Measurements from ENCODE around the gene EPB41L4B. TPM values are rescaled to one million over a fixed set of nuclear protein-coding genes. Genes with fewer than 3 reads are reported as not detected.
A peak's percentile ranks its signal among the peaks of the same experiment; 100 is the strongest.

The EPB41L4B gene
- total and polyA plus RNA-seq, 2 of the 4 experiments (the other 2 are of a cell fraction) = 0.36 to 0.54 TPM

- Histone ChIP-seq H4K5ac (ENCODE audit: low read depth, low read length) (no peak overlapping the region), H3K14ac (replicated peaks; ENCODE audit: low read depth, low read length) (peak overlapping the region; percentile 14; the same call in 1 of the 2 replicates), H2BK20ac (ENCODE audit: low read depth, low read length) (peak overlapping the region; percentile 26; the same call in 1 of the 2 replicates), H2AK5ac (ENCODE audit: low read depth, low read length) (no peak overlapping the region), H3K79me1 (ENCODE audit: low read depth in 1 of 2, low read length in 2 of 2) (no peaks in the 10 kb centered on the region), H2BK5ac (ENCODE audit: low read depth, low read length, poor library complexity, severe bottlenecking) (peak overlapping the region; percentile 7), H4K91ac (ENCODE audit: insufficient read depth, low read depth, low read length) (no peak overlapping the region), H3K27me3 (ENCODE audit: control insufficient read depth, insufficient read depth, low read length) (no peaks in the 10 kb centered on the region; the same call in 1 of the 2 replicates), H3K18ac (ENCODE audit: low read depth, low read length) (peak overlapping the region; percentile 43; the same call in 1 of the 2 replicates), H3K23ac (ENCODE audit: low read depth, low read length) (no peak overlapping the region), H2AK9ac (replicated peaks; ENCODE audit: low read depth, low read length, poor library complexity) (peak overlapping the region; percentile 38), H3K9ac (ENCODE audit: low read depth, low read length) (no peak overlapping the region), H4K8ac (ENCODE audit: low read depth in 2 of 2, low read length in 2 of 2) (no peak overlapping the region; a peak in 1 of 4 replicates), H4K20me1 (ENCODE audit: insufficient read depth, low read length) (no peaks in the 10 kb centered on the region), H3K4me3 (ENCODE audit: insufficient read depth, low read depth, low read length) (no peak overlapping the region), H3K36me3 (ENCODE audit: control insufficient read depth, insufficient read depth, low read length) (no peaks in the 10 kb centered on the region), H3K4ac (ENCODE audit: low read depth, low read length) (no peak overlapping the region), H3K56ac (ENCODE audit: extremely low read depth, insufficient read depth, low read length) (no peak overlapping the region), H3K4me2 (ENCODE audit: low read depth, low read length) (no peak overlapping the region), H3K9me3 (ENCODE audit: control insufficient read depth, insufficient read depth, low read length) (no peaks in the 10 kb centered on the region), H3K27ac (ENCODE audit: insufficient read depth, low read length) (no peak overlapping the region), H2BK120ac (ENCODE audit: low read depth, low read length) (peak overlapping the region; percentile 26; the same call in 1 of the 2 replicates), H3K4me1 (ENCODE audit: control insufficient read depth, insufficient read depth, low read length) (peaks cover 15% of the 10 kb centered on the region), H2AFZ (replicated peaks; ENCODE audit: low read length, poor library complexity) (no peak overlapping the region), H2BK15ac (ENCODE audit: low read depth, low read length) (no peak overlapping the region), H3K9me1 (ENCODE audit: insufficient read depth, low read length) (peaks cover 15% of the 10 kb centered on the region; the same call in 1 of the 2 replicates)
- 89% methylated on average over 4 of the region's 7 CpGs; no CpG with 5 or more reads in 1 of the 2 experiments for WGBS, 2 experiments (ENCODE audit: extremely low coverage in 2 of 2, insufficient read length in 1 of 2)
- ATAC-seq (ENCODE audit: low read depth) (peak; percentile 40), DNase-seq (peak; percentile 57)
- intact Hi-C loops (cut with micrococcal nuclease) = no loop called here
- TF ChIP-seq CEBPB (IDR thresholded peaks at IDR 0.05; ENCODE audit: low read depth, low read length) (0 out of 2 replicates have a peak, but pooled peaks have one; percentile 31), RFX5 (IDR thresholded peaks at IDR 0.05; ENCODE audit: low read depth, low read length) (no peak), CHD1 (IDR thresholded peaks at IDR 0.05; ENCODE audit: low read depth, low read length) (no peak), MXI1 (IDR thresholded peaks at IDR 0.05; ENCODE audit: borderline replicate concordance, low read depth, low read length) (no peak), BHLHE40 (IDR thresholded peaks at IDR 0.05; ENCODE audit: low read depth, low read length) (no peak), NFE2L2 (IDR thresholded peaks at IDR 0.05; ENCODE audit: low read depth, low read length) (no peak), SMC3 (IDR thresholded peaks at IDR 0.05; ENCODE audit: low read depth, low read length) (no peak), MAZ (IDR thresholded peaks at IDR 0.05; ENCODE audit: borderline replicate concordance, low read depth, low read length) (no peak), CTCF (conservative IDR thresholded peaks at IDR 0.05; ENCODE audit: low read depth, low read length) (0 out of 2 replicates have a peak, but pooled peaks have one; percentile 12), MAFK (IDR thresholded peaks at IDR 0.05; ENCODE audit: low read depth, low read length) (no peak), ELK1 (IDR thresholded peaks at IDR 0.05; ENCODE audit: borderline replicate concordance, low read depth, low read length) (no peak), RAD21 (IDR thresholded peaks at IDR 0.05; ENCODE audit: low read length) (no peak), USF2 (IDR thresholded peaks at IDR 0.05; ENCODE audit: low read depth, low read length) (no peak), RCOR1 (IDR thresholded peaks at IDR 0.05; ENCODE audit: insufficient replicate concordance, low read length) (no peak), POLR2A (IDR thresholded peaks at IDR 0.05; ENCODE audit: low read depth, low read length) (no peak), FOS (IDR thresholded peaks at IDR 0.05; ENCODE audit: low read depth, low read length) (no peak)
- ChIA-PET CTCF (interaction anchor here (0.6 kb wide), 1 partner anchor 37 kb away, joined by 6 read pairs; no protein-coding TSS in a partner anchor), POLR2A (ENCODE audit: unreplicated experiment) (interaction anchor here (0.5 kb wide), 1 partner anchor 59 kb away, joined by 6 read pairs; no protein-coding TSS in a partner anchor)
- dilution Hi-C loops (cut with HindIII; ENCODE audit: low sequenced_read_pairs, unreplicated experiment) = no loop called here
- BruUV-seq (replicated peaks) = no TSS peak
- in situ Hi-C loops (cut with MboI; ENCODE audit: low sequenced_read_pairs) = loop anchor here (5.0 kb wide), 1 partner anchor 69 kb away; no protein-coding TSS in a partner anchor
Observed at GRCh38 chr9:109248133-109248581, 72.7 kb downstream of the EPB41L4B start.

Measured in IMR-90 (cell line).